Ovary (tissue), 9 donors: ENCODE data around the gene WWOX. TPM values are rescaled to one million over a fixed set of nuclear protein-coding genes. Genes with fewer than 3 reads are reported as not detected.

Experiments used
- DNase-seq, 5 donors: peaks; one replicate each; pipeline ENCODE4 v3.0.0-alpha.2; 2019 to 2020
- H3K27ac ChIP-seq, 2 donors: fragments of 200-600 bp; one replicate each; pipeline versions ENCODE4 v1.5.1 to v1.8.0; 2019 to 2022
- H3K27me3 ChIP-seq: fragments of 200-600 bp; one replicate; pipeline ENCODE4 v1.8.0; 2022
- H3K36me3 ChIP-seq: fragments of 200-600 bp; sonication (generic); one replicate; pipeline ENCODE4 v1.5.1; 2019
- H3K4me1 ChIP-seq: one replicate; pipeline ENCODE4 v1.8.1; 2013; ENCODE audit warnings: mild to moderate bottlenecking, moderate library complexity; ENCODE audit not compliant: insufficient read depth
- H3K4me3 ChIP-seq: fragments of 200-600 bp; sonication (generic); one replicate; pipeline ENCODE4 v1.5.1; 2017
- H3K9me3 ChIP-seq, 2 donors: fragments of 200-600 bp in 1 of 2; sonication (generic) in 1 of 2; one replicate each; pipeline versions ENCODE4 v1.5.1 to v1.8.1; 2013 to 2019; ENCODE audit warnings: mild to moderate bottlenecking in 1 of 2, moderate library complexity in 1 of 2
- EP300 ChIP-seq: sonication (generic); formaldehyde crosslinking; IDR thresholded peaks from one replicate; pipeline ENCODE4 v1.6.1; 2017; ENCODE audit warnings: antibody characterized with exemption
- POLR2A ChIP-seq: fragments of 450-650 bp; IDR thresholded peaks from one replicate; pipeline ENCODE4 v1.6.1; 2017; ENCODE audit warnings: antibody characterized with exemption, mild to moderate bottlenecking, moderate library complexity
- WGBS, 3 donors: extraction: QIAGEN DNeasy Blood & Tissue Kit in 1 of 3; methylation state at CpG; one replicate each; pipeline versions ENCODE4 v1.1.5 to v1.1.7; 2013 to 2017; 5-methylcytosine and 5-hydroxymethylcytosine counted together
- intact Hi-C, 4 donors: fragments of 100-400 bp; cut with DNase I; formaldehyde crosslinking; loops; one replicate each; pipeline versions ENCODE4 v1.11.0 to v1.15.1; 2022 to 2023
- polyA plus RNA-seq, 2 donors: library from polyadenylated mRNA; stranded (reverse); fragments of 200-250 nt in 1 of 2; fragments of 350-450 nt in 1 of 2; fragmentation: Illumina TruSeq in 1 of 2; extraction: RNeasy Lipid Tissue Mini Kit (QIAGEN cat#74804) in 1 of 2; gene quantifications; one replicate each; pipeline ENCODE4 v1.2.3, GENCODE V29; 2013 to 2014
- total RNA-seq, 7 donors: library from RNA; depleted of rRNA in 2 of 7; stranded (reverse); fragments of >200 nt in 2 of 7; fragmentation: NEBNext Ultra II Directional in 3 of 7; extraction: Animal tissue kit (Norgen Biotek cat#: 25700) in 3 of 7; gene quantifications; one replicate each; pipeline versions ENCODE4 v1.1.0 to v1.2.4, GENCODE V29; 2016 to 2023
- TF ChIP-seq, protein P1 (sequence below), 3 donors: fragments of 450-650 bp in 2 of 3; fragments of 200-600 bp in 1 of 3; IDR thresholded peaks; one replicate each; pipeline versions ENCODE4 v1.5.1 to v1.8.0; 2016 to 2022; ENCODE audit warnings: antibody characterized with exemption in 3 of 3, mild to moderate bottlenecking in 1 of 3
- donor health status: DM: no; HTN: no; CAD: no; lungs with moderate emphysema.
- donor health status: DM: no; HTN: no; CAD: no.
- donor health status: Bipolar disorder and iron deficiency.
- donor health status: DM: yes; HTN: yes; CAD: no.
- donor health status: DM: no; HTN: no; CAD: no.
- donor health status: DM: yes; HTN: yes; CAD: no.

The WWOX gene
- total and polyA plus RNA-seq, 9 donors, result 11.0 to 40.5 (median 25.2) TPM

GRCh38 chr16:78184238-78185183 is 85.1 kb downstream of the WWOX start:
- DNase-seq, result no peak
- intact Hi-C loops, result no loop called here
- Histone ChIP-seq H3K4me1 (peaks cover 5% of the 10 kb centered on the region), H3K27ac (no peak overlapping the region), H3K4me3 (no peak overlapping the region), H3K36me3 (no peaks in the 10 kb centered on the region), H3K27me3 (no peaks in the 10 kb centered on the region), H3K9me3 (no peaks in the 10 kb centered on the region)
- TF ChIP-seq EP300, result no peak
- TF ChIP-seq POLR2A, result no peak
- TF ChIP-seq, protein P1, sequence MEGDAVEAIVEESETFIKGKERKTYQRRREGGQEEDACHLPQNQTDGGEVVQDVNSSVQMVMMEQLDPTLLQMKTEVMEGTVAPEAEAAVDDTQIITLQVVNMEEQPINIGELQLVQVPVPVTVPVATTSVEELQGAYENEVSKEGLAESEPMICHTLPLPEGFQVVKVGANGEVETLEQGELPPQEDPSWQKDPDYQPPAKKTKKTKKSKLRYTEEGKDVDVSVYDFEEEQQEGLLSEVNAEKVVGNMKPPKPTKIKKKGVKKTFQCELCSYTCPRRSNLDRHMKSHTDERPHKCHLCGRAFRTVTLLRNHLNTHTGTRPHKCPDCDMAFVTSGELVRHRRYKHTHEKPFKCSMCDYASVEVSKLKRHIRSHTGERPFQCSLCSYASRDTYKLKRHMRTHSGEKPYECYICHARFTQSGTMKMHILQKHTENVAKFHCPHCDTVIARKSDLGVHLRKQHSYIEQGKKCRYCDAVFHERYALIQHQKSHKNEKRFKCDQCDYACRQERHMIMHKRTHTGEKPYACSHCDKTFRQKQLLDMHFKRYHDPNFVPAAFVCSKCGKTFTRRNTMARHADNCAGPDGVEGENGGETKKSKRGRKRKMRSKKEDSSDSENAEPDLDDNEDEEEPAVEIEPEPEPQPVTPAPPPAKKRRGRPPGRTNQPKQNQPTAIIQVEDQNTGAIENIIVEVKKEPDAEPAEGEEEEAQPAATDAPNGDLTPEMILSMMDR (IDR thresholded peaks at IDR 0.05), result no peak
- 17 to 35% (median 19%) methylated on average over 13 of the region's 13 CpGs for WGBS, 3 donors

DNA sequence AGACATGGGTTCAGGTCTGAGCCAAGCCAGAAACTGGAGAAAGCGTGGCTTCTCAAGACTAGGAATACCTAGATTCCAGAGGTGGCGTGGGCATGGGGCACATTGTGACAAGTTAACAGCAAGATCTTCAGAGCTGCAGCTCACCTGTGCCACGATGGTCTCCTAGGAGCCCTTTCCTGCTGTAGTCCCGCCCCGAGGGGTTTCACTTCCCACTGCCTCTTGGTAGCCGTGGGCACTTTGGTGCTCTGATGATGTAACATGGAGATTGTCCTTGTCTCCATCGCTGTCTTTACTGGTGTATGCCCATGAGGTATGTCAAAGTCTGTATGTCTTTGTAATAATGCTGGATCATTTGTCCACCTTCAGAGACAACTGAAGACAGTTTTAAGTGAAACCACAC is 89.7 kb downstream of the WWOX start:
- Histone ChIP-seq H3K4me1 (peaks cover 2% of the 10 kb centered on the region), H3K27ac (no peak overlapping the region), H3K36me3 (no peaks in the 10 kb centered on the region), H3K4me3 (no peak overlapping the region), H3K9me3 (no peaks in the 10 kb centered on the region), H3K27me3 (no peaks in the 10 kb centered on the region)
- 84 to 97% (median 90%) methylated on average over 7 of the region's 7 CpGs for WGBS, 3 donors
- DNase-seq, result no peak
- TF ChIP-seq, protein P1 (IDR thresholded peaks at IDR 0.05), result no peak
- TF ChIP-seq POLR2A (no peak), EP300 (no peak)
- intact Hi-C loops, result no loop called here

GRCh38 chr16:78192734-78193488 is 93.5 kb downstream of the WWOX start:
- intact Hi-C loops, result no loop called here
- Histone ChIP-seq H3K4me3 (no peak overlapping the region), H3K4me1 (no peaks in the 10 kb centered on the region), H3K27me3 (no peaks in the 10 kb centered on the region), H3K9me3 (no peaks in the 10 kb centered on the region), H3K36me3 (no peaks in the 10 kb centered on the region), H3K27ac (no peak overlapping the region)
- 71 to 89% (median 74%) methylated on average over 9 of the region's 9 CpGs for WGBS, 3 donors
- DNase-seq, result no peak
- no peak for TF ChIP-seq EP300
- no peak for TF ChIP-seq POLR2A
- TF ChIP-seq, protein P1 (IDR thresholded peaks at IDR 0.05), result no peak

GRCh38 chr16:78194948-78195347 is 95.5 kb downstream of the WWOX start:
- Histone ChIP-seq H3K9me3 (no peaks in the 10 kb centered on the region), H3K4me3 (no peak overlapping the region), H3K4me1 (no peaks in the 10 kb centered on the region), H3K36me3 (no peaks in the 10 kb centered on the region), H3K27me3 (no peaks in the 10 kb centered on the region), H3K27ac (no peak overlapping the region)
- DNase-seq, result no peak
- TF ChIP-seq POLR2A (no peak), EP300 (no peak)
- TF ChIP-seq, protein P1 (IDR thresholded peaks at IDR 0.05), result no peak
- 89 to 97% (median 95%) methylated on average over 3 of the region's 3 CpGs for WGBS, 3 donors
- intact Hi-C loops, result no loop called here
